ENCODE data around the gene CD151. TPM values are rescaled to one million over a fixed set of nuclear protein-coding genes. Genes with fewer than 3 reads are reported as not detected.

CD151 gene
- total RNA-seq, 1 experiment from 2014 or later = 115 TPM

- Mint-ChIP-seq H3K27me3 (ENCODE audit: low read depth) (peaks cover 3% of the 10 kb centered on the region; the same call in 1 of the 2 replicates), H3K4me1 (peaks cover 39% of the 10 kb centered on the region), H3K9me3 (no peaks in the 10 kb centered on the region), H3K27ac (no peak overlapping the region), H3K36me3 (no peaks in the 10 kb centered on the region), H3K4me3 (no peak overlapping the region)
- DNase-seq (ENCODE audit: low spot score) (no peak), ATAC-seq (no peak)
- ChIA-PET POLR2A (interaction anchor here (1.0 kb wide), 1 partner anchor 16 kb away, joined by 3 read pairs; no protein-coding TSS in a partner anchor), CTCF (interaction anchor here (3.5 to 3.8 kb wide), 2 partner anchors 9 to 13 kb away, joined by 12 to 24 read pairs; no protein-coding TSS in a partner anchor)
- no peak for TF ChIP-seq IRF1 (CRISPR knock-in tag; IDR thresholded peaks at IDR 0.05)
- no peak for TF ChIP-seq GABPB1 (CRISPR knock-in tag; IDR thresholded peaks at IDR 0.05)
- TF ChIP-seq ATF1 (CRISPR knock-in tag; IDR thresholded peaks at IDR 0.05) = no peak
- TF ChIP-seq CTCF (IDR thresholded peaks at IDR 0.05) = no peak
- no peak for TF ChIP-seq RELA (CRISPR knock-in tag; IDR thresholded peaks at IDR 0.05; ENCODE audit: borderline replicate concordance)
- TF ChIP-seq KAT7 (CRISPR knock-in tag; IDR thresholded peaks at IDR 0.05; ENCODE audit: borderline replicate concordance) = no peak
- TF ChIP-seq SMAD4 (CRISPR knock-in tag; IDR thresholded peaks at IDR 0.05) = no peak
- TF ChIP-seq ZNF121 (CRISPR knock-in tag; IDR thresholded peaks at IDR 0.05) = no peak
- TF ChIP-seq FOXP1 (CRISPR knock-in tag; IDR thresholded peaks at IDR 0.05; ENCODE audit: borderline replicate concordance) = no peak
- no peak for TF ChIP-seq SMAD3 (CRISPR knock-in tag; IDR thresholded peaks at IDR 0.05; ENCODE audit: borderline replicate concordance)
- no peak for TF ChIP-seq SOX15 (CRISPR knock-in tag; IDR thresholded peaks at IDR 0.05)
- no peak for TF ChIP-seq PREB (CRISPR knock-in tag; IDR thresholded peaks at IDR 0.05; ENCODE audit: borderline replicate concordance)
Measured at GRCh38 chr11:861105-861479, 28.3 kb downstream of the CD151 start.

GRCh38 chr11:862081-862661 is 29.4 kb downstream of the CD151 start:
- peaks cover 30% of the 10 kb centered on the region for H3K4me1 Mint-ChIP-seq

More at GRCh38 chr11:862081-862661, 29.4 kb downstream of the CD151 start:
- ATAC-seq (peak; percentile 43), DNase-seq (ENCODE audit: low spot score) (peak; percentile 57)
- no peaks in the 10 kb centered on the region for H3K36me3 Mint-ChIP-seq
- H3K9me3 Mint-ChIP-seq = no peaks in the 10 kb centered on the region
- no peak overlapping the region for H3K4me3 Mint-ChIP-seq
- CTCF ChIA-PET = interaction anchor here (1.2 to 3.8 kb wide), 3 partner anchors 10 to 28 kb away, joined by 3 to 24 read pairs (median 12); no protein-coding TSS in a partner anchor
- TF ChIP-seq AR (CRISPR knock-in tag; IDR thresholded peaks at IDR 0.05) = no peak
- no peak for TF ChIP-seq ELF4 (CRISPR knock-in tag; IDR thresholded peaks at IDR 0.05; ENCODE audit: low read depth)
- no peak for TF ChIP-seq ZNF121 (CRISPR knock-in tag; IDR thresholded peaks at IDR 0.05)
- TF ChIP-seq NR3C1 (CRISPR knock-in tag; conservative IDR thresholded peaks at IDR 0.05; ENCODE audit: low read depth) = no peak
- TF ChIP-seq PRDM15 (CRISPR knock-in tag; IDR thresholded peaks at IDR 0.05) = peak; percentile 98
- peak; percentile 25; the same call in 1 of the 2 replicates for TF ChIP-seq USF1 (CRISPR knock-in tag; IDR thresholded peaks at IDR 0.05)
- no peak for TF ChIP-seq NR2C2 (CRISPR knock-in tag; IDR thresholded peaks at IDR 0.05)
- POLR2A ChIA-PET = interaction anchor here (0.8 to 2.1 kb wide), 2 partner anchors 11 to 37 kb away, joined by 3 to 8 read pairs; no protein-coding TSS in a partner anchor
- peaks cover 3% of the 10 kb centered on the region; the same call in 1 of the 2 replicates for H3K27me3 Mint-ChIP-seq (ENCODE audit: low read depth)
- no peak overlapping the region for H3K27ac Mint-ChIP-seq

Measured in WTC11 (cell line).